ENCODE measurements around the gene MLEC.
"Not testable (repeated sequence)": the region's sequence is repeated elsewhere in the genome, so short reads cannot be mapped to it uniquely, and the experiment has no call there.

Gene MLEC

DNA sequence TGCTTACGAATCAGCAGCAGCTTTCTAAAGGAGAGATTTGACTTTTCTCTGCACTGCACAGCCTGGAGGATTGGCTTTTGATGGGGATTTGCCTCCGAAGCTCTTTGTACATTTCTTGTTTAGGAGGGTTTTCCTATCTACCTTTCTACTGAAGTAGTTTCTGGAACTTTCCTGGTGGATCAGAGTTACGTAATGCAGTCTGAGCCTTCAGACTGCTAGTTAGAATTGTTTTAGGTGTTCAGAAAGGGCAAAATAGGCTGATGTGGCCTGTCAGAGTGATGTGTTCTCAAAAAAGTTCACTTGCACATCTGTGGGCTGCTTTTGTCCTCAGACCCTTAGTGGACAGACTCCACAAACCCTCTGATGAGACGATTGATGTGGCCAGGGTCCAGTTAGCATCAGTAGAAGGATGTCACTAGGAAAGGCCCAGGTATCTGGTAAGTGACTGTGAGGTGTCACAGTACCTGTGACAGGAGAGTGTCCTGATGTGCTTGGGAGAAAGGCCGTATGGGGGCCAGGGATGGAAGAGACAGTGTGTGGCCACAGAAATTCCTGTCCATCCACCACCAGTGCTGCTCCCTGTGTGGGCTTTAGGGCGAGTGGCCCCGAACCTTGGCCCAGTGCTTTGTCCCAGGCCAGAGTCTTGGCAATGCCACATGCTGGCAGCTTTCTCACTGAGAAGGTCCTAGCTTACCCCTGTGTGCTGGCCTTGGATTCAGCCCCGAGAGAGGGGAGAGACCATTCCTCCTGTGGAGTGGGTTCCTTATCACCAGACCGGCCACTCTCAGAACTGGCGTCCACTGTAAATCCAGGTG is 34.2 kb downstream of the MLEC start:
- no peak for DNase-seq (ENCODE audit: low read depth)

DNA sequence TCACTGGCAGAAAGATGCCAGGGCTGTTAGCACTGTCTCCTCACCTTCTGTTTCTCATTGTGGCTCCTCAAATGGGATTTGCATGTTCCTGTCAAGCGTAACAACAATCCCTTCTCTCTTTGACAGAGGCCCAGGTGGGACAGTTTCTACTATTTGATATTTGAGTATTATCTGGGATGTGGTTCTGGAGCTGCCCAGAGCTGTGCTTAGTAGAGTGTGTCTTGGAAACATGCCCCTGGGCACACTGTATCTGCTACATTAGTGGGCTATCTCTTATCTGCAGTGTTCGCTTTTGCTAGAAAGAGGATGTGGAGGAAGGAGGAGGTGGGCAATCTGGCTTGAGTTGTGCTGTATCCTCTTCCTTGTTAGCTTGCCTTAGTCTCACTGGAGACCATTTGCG is 34.9 kb downstream of the MLEC start:
- DNase-seq (ENCODE audit: low read depth) = no peak

DNA sequence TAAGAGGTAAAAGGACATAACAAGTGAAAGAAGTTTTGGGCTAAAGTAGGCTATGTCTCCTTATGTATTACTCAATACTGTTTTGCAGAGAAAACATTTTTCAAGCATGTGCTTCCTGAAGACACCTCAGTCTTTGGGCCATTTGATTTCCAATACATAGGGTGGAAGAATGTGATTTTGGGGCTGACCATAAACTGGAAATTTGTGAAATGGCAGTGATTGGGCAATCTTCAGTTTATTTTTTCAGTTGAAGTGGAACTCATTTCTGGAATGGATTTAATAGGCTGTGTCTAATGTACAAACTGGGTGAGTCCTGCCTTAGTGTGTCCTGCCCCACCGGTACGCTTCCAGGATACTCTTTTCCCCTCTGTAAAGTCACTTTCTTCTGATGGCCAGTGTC is 35.8 kb downstream of the MLEC start:
- no peak for DNase-seq (ENCODE audit: low read depth)

DNA sequence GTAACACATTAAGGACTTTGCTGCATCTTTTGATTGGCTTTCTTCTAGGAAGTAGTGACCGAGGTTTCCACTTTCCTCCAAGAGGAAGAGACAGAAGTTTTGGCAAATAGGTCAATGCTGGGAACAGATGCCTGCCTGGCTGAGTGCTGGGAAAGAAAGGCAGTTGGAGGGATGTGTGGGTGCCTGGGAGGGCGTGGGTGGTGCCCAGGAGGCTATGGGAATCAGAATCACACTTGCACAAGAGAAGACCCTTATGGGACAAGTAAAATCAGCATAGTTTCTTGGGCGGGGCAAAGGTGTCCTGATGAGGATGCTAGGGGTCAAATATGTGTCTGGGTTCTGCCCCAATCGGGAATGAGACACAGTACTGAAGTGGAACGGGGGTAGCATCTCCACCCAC is 37.8 kb downstream of the MLEC start:
- no peak for DNase-seq (ENCODE audit: low read depth)

DNA sequence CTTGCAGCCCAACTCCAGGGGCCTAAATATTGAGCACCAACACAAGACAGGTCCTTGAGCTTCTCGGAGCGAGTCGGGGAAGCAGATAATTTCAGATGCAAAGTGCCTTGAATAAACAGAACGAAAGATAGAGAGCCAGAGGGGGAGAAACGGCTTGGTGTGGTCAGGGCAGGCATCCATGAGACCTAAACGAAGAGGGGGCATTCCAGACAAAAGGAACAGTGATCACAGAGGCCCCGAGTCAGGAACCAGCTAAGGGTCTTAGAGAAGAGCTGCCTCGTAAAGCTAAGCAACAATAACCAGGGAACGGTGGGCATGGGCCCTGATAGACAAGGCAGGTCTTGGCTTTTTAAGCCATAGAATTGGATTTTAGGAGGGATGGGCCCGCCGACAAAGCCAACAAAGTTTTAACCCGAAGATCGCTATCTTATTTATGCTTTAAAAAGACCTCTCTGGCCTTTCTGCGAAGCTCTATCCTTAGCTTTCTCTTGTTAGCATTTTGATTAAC is 38.3 kb downstream of the MLEC start:
- DNase-seq (ENCODE audit: low read depth) = no peak

DNA sequence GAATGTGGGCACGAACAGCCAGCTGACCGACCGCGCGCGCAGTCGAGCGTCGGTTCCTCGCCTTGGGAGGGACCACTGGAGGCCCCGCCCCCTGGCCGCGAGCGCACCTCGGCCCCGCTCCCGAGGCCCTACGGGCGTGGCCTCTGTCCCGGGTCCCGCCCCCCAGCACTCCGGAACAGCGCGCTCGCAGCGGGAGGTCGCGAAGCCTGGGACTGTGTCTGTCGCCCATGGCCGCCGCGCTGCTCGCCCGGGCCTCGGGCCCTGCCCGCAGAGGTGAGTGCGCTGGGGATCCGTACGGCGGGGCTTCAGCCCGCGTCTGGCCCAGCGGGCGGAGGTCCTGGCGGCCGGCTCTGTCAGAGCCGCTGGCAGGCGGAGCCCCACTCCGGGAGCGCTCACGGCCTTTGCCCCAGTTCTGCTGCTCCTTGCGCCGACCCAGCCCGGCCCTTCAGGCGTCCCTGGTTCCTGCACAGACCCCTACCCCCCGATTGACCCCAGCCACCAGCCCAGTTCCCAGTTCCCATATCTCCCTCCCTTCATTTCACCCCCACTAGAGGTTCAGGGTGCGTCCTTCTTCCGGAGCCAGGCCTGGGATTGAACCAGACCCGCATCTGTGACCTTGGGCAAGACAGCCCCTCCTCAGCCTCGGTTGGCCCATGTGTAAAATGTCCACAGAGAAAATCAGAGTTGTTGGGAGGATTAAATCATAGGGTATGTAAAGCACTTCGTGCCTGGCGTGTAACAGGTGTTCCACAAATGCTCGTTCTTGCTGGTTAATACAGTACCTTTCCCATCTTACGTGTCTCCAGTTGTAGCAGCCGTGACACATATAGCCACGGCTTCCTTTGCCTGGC is 38.9 kb downstream of the MLEC start, which contains the start of gene ACADS:
ACADS (plus strand) TSS at position 168 of the 851 bp plus-strand sequence; CDS start at position 228, 60 bp downstream.
- no peak for DNase-seq (ENCODE audit: low read depth)

DNA sequence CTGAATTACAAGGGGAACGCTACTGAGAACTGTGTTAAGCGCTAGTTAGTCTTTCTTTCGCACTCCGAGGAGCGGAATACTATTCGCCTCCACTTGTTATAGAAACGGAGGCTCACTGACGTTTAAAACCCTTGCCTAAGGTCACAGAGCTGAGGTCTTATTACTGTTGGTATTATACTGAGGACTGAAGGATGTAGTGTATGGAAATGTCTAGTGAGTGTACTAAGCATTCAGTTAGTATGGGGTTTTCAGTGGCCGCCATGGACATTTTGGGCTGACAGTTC is 39.5 kb downstream of the MLEC start:
- no peak for DNase-seq (ENCODE audit: low read depth)

DNA sequence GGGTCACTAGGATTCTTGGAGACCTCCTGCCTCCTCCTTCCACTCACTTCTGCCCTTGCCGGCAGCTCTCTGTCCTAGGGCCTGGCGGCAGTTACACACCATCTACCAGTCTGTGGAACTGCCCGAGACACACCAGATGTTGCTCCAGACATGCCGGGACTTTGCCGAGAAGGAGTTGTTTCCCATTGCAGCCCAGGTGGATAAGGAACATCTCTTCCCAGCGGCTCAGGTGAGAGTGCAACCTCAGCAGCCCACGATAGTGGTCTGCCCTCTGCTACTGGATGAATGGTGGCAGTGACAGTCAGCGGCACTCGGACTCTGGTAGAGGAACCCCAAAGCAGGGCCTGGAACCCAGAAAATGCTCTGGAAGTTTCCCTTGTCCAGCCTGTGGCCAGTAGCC is 40.0 kb downstream of the MLEC start:
- DNase-seq (ENCODE audit: low read depth) = no peak

DNA sequence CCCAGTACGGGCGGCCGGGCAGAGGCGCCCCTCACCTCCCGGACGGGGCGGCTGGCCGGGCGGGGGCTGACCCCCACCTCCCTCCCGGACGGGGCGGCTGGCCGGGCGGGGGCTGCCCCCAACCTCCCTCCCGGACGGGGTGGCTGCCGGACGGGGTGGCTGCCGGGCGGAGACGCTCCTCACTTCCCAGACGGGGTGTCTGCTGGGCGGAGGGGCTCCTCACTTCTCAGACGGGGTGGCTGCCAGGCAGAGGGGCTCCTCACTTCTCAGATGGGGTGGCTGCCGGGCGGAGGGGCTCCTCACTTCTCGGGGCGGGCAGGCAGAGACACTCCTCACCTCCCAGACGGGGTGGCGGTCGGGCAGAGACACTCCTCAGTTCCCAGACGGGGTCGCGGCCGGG is 45.2 kb downstream of the MLEC start:
- DNase-seq (ENCODE audit: low read depth) = not testable (repeated sequence)

DNA sequence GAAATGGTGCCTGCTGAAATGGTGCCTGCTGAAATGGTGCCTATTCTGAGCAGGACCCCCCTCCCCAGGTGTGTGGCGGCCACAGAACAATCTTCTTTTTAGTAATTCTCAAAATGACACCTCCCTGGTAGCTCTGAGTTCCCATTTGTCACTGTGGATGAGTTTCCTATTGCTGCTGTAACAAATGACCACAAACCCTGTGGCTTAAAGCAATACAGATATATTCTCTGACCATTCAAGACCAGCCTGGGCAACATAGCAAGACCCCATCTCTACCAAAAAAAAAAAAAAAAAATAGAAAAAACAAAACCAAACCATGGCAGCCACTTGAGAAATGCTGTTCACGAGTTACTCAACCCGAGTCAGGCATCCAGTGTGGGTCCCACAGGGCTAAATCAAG is 46.6 kb downstream of the MLEC start:
- DNase-seq (ENCODE audit: low read depth) = no peak

DNA sequence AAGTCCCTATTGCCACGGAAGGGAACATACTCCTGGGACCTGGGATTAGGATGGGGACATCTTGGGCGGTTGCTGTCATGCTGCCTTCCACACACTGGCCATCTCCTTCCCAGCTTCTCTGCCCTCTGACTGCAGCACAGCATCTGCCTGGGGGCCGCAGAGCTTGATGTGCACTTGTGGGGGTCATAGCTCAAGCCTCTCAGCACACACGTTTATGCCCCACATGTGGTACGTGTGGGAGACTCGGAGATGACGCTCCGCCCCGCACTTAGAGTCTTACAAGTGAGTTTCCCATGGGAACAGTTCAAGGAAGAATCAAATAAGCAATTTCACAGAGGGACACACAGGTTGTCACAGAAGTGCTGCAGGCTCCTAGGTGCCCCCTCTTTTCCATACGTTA is 47.3 kb downstream of the MLEC start:
- DNase-seq (ENCODE audit: low read depth) = no peak

DNA sequence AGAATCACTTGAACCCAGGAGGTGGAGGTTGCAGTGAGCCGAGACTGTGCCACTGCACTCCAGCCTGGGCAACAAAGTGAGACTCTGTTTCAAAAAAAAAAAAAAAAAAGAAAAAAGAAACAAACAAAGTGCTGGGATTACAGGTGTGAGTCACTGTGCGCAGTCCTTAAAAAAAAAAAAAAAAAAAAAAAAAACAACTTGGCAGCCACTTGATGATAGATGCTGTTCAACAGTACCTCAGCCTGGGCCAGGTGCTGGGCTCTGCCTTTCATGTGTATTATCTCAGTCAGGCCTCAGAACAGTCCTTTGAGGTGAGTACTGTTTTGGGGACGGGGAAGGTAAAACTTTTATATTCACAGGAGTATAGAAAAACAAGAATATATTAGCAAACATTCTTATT is 48.2 kb downstream of the MLEC start:
- no peak for DNase-seq (ENCODE audit: low read depth)

DNA sequence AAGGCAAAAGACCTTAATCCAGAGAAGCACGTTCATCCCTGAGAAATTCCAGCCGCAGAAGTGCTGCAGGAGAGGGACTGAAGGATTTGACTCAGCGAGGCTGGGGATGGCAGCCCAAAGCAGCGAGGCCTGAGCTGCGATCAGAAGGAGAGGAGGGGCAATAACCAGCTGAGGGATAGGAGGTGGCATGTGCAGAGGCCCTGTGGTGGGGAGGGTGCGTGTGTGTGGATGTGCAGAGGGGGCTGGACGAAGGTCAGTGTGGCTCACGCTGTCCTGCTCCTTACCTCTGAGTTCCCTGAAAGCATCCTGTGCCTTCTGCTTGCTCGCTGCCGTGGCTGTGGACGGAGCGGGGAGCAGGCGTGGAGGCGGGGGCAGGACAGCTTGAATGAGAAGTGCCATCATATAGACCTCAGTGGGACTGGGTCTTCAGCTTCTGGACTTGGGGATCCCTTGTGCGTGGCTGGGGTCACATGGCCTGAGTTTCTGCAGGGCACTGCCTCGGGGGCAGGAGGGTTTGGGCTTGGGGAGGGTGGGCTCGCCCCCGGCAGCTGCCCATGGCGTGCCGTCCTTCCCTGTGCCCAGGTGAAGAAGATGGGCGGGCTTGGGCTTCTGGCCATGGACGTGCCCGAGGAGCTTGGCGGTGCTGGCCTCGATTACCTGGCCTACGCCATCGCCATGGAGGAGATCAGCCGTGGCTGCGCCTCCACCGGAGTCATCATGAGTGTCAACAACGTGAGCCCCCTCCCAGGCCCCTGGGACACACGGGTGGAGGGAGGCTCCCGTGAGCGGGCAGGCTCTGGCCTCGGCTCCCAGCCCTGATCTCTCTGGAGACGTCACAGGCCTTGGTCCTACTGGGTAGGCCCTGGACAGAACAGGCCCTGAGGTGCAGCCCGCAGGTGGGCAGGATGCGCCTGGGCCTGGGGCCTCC is 49.7 kb downstream of the MLEC start:
- no peak for DNase-seq (ENCODE audit: low read depth)

DNA sequence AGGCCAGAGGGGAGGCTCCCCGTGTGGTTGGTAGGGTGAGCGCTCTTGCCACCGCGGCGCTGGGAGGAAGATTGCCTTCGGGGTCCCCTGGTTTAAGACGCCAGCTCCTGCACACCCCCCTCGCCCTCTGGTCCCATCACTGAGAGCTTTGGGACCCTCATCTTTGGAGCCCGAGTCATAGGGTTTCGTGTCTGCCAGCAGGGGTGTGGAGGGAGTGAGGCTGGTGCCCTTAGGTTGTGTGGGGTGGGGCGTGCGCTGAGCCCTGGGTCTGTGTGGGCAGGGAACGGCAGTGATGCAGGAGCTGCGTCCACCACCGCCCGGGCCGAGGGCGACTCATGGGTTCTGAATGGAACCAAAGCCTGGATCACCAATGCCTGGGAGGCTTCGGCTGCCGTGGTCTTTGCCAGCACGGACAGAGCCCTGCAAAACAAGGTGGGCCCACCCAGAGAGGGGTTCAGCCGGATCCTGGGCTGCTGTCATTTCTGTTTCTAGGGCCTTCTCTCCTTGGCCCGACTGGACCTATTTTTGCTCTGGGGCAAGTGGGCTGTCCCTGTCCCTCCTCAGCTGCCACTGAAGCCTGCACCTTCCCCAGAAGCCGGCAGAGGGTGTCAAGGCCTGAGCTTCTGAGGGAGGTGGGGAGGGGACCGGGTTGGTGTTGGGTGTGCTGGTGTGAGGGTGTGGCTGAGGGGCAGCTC is 50.8 kb downstream of the MLEC start:
- no peak for DNase-seq (ENCODE audit: low read depth)

DNA sequence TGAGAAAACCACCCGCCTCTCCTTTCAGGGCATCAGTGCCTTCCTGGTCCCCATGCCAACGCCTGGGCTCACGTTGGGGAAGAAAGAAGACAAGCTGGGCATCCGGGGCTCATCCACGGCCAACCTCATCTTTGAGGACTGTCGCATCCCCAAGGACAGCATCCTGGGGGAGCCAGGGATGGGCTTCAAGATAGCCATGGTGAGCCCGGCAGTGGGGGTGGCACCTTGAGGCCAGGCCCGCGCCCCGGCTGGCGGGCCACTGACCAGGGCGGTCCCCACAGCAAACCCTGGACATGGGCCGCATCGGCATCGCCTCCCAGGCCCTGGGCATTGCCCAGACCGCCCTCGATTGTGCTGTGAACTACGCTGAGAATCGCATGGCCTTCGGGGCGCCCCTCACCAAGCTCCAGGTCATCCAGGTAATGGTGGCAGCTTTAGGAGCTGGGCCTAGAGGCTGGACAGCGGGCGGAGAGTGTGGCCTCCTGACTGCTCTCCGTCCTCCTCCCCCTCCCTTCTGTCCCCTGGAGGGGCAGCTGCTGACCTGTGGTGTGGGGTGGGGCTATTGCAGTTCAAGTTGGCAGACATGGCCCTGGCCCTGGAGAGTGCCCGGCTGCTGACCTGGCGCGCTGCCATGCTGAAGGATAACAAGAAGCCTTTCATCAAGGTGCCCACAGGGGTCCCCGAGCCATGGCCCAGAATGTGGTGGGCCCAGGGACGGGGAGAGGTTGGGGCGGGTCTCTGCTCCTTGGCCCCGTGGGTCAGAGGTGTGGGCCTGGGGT is 51.5 kb downstream of the MLEC start:
- DNase-seq (ENCODE audit: low read depth) = no peak

DNA sequence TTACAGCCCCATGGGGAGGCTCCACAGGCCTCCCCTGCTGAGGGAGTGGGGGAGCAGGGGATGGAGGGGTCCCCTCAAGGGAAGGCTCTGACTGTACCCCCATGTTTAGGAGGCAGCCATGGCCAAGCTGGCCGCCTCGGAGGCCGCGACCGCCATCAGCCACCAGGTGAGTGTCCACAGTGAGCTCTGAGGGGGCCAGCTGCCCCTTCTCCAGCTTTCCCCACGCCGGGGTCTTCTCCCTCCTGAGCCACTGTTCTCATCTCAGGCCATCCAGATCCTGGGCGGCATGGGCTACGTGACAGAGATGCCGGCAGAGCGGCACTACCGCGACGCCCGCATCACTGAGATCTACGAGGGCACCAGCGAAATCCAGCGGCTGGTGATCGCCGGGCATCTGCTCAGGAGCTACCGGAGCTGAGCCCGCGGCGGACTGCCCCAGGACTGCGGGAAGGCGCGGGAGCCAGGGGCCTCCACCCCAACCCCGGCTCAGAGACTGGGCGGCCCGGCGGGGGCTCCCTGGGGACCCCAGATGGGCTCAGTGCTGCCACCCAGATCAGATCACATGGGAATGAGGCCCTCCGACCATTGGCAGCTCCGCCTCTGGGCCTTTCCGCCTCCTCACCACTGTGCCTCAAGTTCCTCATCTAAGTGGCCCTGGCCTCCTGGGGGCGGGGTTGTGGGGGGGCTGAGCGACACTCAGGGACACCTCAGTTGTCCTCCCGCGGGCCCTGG is 52.2 kb downstream of the MLEC start:
- no peak for DNase-seq (ENCODE audit: low read depth)

DNA sequence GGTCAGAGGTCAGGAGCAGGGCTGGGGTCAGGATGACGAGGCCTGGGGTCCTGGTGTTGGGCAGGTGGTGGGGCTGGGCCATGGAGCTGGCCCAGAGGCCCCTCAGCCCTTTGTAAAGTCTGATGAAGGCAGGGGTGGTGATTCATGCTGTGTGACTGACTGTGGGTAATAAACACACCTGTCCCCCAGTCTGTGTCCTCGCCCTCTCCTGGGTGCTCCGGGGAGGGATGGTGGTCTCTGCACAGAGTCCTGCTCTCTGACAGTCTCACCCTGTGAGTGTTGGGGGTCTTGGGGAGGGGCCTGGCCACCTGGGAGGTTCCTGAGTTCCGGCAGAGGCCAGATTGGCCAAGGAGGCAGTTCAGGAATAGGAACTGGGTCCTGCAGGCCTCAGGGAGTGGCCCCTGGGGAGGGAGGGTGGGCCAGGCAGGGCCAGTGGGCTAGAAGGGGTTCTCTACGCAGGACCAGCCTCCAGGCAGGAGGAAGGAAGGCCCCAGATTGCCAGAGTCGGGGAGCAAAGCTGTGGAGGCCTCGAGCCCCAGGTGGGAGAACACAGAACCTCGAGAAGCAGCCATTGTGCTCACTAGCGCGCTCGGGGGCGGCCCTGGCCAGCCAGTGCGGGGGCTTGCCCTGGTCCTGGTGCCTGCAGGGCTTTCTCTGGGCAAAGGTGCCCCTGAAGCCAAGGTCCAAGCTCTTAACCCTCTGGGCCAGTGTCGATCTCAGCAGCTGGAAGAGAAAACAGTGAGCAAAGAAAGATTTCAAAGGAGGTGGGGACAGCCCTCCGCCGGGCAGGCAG is 53.1 kb downstream of the MLEC start:
- DNase-seq (ENCODE audit: low read depth) = no peak

DNA sequence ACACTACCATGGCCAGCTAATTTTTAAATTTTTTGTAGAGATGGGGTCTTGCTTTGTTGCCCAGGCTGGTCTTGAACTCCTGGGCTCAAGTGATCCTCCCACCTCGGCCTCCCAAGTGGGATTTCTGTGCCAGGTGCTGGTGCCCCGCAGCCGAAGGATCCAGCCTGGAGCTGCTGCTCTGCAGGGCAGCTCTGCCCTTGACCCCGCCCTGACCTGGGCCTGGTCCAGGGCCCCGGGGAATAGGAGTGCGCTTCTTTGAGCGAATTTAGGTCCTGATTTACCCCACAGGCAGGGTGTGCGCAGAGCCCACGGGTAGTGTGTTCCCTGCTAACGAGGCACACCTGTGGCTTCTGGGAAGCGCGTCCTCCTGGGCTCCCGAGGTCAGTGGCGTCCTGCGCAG is 53.9 kb downstream of the MLEC start:
- no peak for DNase-seq (ENCODE audit: low read depth)
